ENCODE data around the gene LRRC28.

The LRRC28 gene

DNA sequence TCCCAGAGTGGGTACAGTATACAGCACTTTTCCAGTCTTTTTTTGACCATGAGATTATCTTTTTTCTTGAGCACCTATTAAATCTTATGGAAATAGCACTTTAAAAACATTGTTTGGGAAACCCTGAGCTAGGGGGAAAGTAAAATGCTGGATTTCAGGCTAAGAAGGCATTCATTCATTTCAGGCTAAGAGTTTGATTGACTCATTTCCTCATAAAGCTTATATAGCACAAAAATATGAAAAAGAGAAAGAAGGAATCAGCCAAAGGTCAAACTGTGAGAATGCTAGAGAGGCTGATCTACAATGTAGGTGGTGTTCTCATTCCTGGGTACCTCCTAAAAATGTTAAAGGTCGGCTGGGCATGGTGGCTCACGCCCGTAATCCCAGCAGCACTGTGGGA lies 12.4 kb upstream of the LRRC28 start:
- Mint-ChIP-seq H3K27me3 (peaks cover 0 to 6% of the 10 kb centered on the region in 2 donors), H3K4me3 (no peak overlapping the region), H3K36me3 (peaks cover 2 to 7% of the 10 kb centered on the region in 2 donors), H3K4me1 (peaks cover 0 to 3% of the 10 kb centered on the region in 2 donors), H3K9me3 (no peaks in the 10 kb centered on the region), H3K27ac (peak overlapping the region; percentile 56)
- ATAC-seq (replicated peaks) = no peak
- no peak for DNase-seq

- Mint-ChIP-seq H3K4me3 (no peak overlapping the region), H3K27ac (no peak overlapping the region), H3K36me3 (peaks cover 2 to 7% of the 10 kb centered on the region in 2 donors), H3K4me1 (peaks cover 0 to 3% of the 10 kb centered on the region in 2 donors), H3K27me3 (peaks cover 0 to 6% of the 10 kb centered on the region in 2 donors), H3K9me3 (no peaks in the 10 kb centered on the region)
- ATAC-seq (replicated peaks) = peak; percentile 86 to 97
- DNase-seq = no peak
These were observed 11.6 kb upstream of the LRRC28 start for GRCh38 chr15:99239545-99240198.

DNA sequence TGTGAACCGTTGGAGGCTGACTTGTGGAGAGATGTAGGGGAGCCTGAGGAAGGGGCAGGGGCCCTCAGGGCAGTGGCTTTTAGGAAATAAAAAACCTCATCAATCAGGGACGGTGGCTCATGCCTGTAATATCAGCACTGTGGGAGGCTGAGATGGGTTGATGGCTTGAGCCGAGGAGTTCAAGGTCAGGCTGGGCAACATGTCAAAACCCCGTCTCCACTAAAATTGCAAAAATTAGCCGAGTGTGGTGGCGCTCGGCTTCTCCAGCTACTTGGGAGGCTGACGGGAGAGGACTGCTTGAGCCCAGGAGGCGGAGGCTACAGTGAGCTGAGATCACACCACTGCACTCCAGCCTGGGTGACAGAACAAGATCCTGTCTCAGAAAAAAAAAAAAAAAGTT lies 9.5 kb upstream of the LRRC28 start:
- Mint-ChIP-seq H3K9me3 (no peaks in the 10 kb centered on the region), H3K27me3 (peaks cover 0 to 6% of the 10 kb centered on the region in 2 donors), H3K4me3 (no peak overlapping the region), H3K4me1 (peaks cover 0 to 3% of the 10 kb centered on the region in 2 donors), H3K36me3 (peaks cover 2 to 7% of the 10 kb centered on the region in 2 donors), H3K27ac (no peak overlapping the region)
- ATAC-seq (replicated peaks) (no peak), DNase-seq (no peak)

GRCh38 chr15:99244306-99244705 lies 7.0 kb upstream of the LRRC28 start:
- peaks cover 2 to 4% of the 10 kb centered on the region in 2 donors for H3K36me3 Mint-ChIP-seq
- no peak overlapping the region for H3K27ac Mint-ChIP-seq
- no peaks in the 10 kb centered on the region for H3K9me3 Mint-ChIP-seq
- DNase-seq (no peak), ATAC-seq (replicated peaks) (no peak)
- H3K27me3 Mint-ChIP-seq = peaks cover 0 to 6% of the 10 kb centered on the region in 2 donors
- H3K4me1 Mint-ChIP-seq = no peaks in the 10 kb centered on the region
- H3K4me3 Mint-ChIP-seq = no peak overlapping the region

DNA sequence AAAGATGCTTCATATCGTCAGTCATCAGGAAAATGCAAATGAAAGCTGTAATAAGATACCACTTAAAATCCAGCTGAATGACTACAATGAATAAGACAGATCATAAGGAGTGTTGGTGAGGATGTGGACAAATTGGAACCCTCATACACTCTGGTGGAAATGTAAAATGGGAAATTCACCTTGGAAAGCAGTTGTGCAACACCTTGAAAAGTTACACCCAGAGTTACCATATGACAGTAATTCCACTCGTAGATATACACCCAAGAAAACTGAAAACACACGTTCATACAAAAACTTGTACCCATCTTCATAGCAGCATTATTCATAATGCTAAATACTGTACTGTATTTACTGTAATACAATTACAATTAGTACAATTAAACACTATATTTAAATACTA lies 4.2 kb upstream of the LRRC28 start:
- no peak overlapping the region for H3K27ac Mint-ChIP-seq
- no peaks in the 10 kb centered on the region for H3K36me3 Mint-ChIP-seq
- ATAC-seq (replicated peaks) (no peak), DNase-seq (no peak)
- peaks cover 3 to 5% of the 10 kb centered on the region in 2 donors for H3K4me1 Mint-ChIP-seq
- no peak overlapping the region for H3K4me3 Mint-ChIP-seq
- H3K27me3 Mint-ChIP-seq = no peaks in the 10 kb centered on the region
- no peaks in the 10 kb centered on the region for H3K9me3 Mint-ChIP-seq

DNA sequence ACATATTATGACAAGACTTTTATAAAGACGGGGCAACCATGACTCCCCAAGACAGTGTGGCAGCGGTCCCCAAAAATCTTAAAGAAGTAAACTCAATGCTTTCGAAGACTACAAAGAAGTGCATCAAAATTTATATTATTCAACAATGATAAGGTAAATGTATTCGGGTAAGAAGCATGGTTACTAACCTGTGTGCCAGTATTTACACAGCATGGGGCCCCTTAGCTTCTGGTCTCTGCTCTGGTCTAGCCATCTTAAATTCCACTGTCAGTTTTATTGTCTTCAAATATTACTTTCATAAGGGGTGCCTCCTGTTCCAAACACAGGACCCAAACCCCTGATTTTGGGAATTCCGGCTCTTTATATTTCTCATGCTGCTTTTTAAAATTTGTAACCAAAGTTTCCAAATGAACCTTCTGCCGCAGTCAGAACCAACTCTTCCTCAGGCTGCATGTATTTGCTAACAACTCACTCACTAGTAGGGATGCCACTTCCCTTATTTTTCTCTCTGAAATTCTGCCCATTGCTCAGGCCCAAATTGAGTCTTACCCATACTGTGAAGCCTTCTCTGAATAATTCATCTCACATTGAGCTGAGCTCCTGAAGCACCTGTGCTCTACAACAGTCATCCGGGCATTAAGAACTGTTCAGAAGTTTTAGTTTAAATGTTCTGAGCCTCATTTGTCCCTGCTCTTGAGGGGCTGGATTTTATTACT lies 3.1 kb upstream of the LRRC28 start:
- Mint-ChIP-seq H3K4me1 (peaks cover 10 to 15% of the 10 kb centered on the region in 2 donors), H3K9me3 (no peaks in the 10 kb centered on the region), H3K27me3 (no peaks in the 10 kb centered on the region), H3K36me3 (no peaks in the 10 kb centered on the region), H3K27ac (no peak overlapping the region), H3K4me3 (no peak overlapping the region)
- no peak for ATAC-seq (replicated peaks)
- no peak for DNase-seq

GRCh38 chr15:99249270-99249841 lies 1.9 kb upstream of the LRRC28 start, which contains the start of gene TTC23:
Gene TTC23 (minus strand): TSS chr15:99249581. CDS start chr15:99228712, 20,869 bp downstream.
- Mint-ChIP-seq H3K4me1 (peaks cover 16 to 24% of the 10 kb centered on the region in 2 donors), H3K27me3 (no peaks in the 10 kb centered on the region), H3K36me3 (no peaks in the 10 kb centered on the region), H3K4me3 (no peak within 1 kb of the TSS), H3K27ac (no peak within 1 kb of the TSS), H3K9me3 (no peaks in the 10 kb centered on the region)
- ATAC-seq (replicated peaks) (no peak), DNase-seq (no peak)

GRCh38 chr15:99250001-99250400 lies 1.3 kb upstream of the LRRC28 start:
- Mint-ChIP-seq H3K9me3 (no peaks in the 10 kb centered on the region), H3K4me1 (peaks cover 16 to 24% of the 10 kb centered on the region in 2 donors), H3K36me3 (no peaks in the 10 kb centered on the region), H3K27me3 (no peaks in the 10 kb centered on the region), H3K27ac (no peak overlapping the region), H3K4me3 (no peak overlapping the region)
- DNase-seq (no peak), ATAC-seq (replicated peaks) (no peak)

- Mint-ChIP-seq H3K4me1 (peaks cover 16 to 24% of the 10 kb centered on the region in 2 donors), H3K4me3 (peak overlapping the region; percentile 86 to 93), H3K36me3 (no peaks in the 10 kb centered on the region), H3K27me3 (no peaks in the 10 kb centered on the region), H3K27ac (peak overlapping the region; percentile 93), H3K9me3 (no peaks in the 10 kb centered on the region)
- no peak for DNase-seq
- ATAC-seq (replicated peaks) = no peak
These were observed 806 bp upstream of the LRRC28 start for GRCh38 chr15:99250494-99250856.

GRCh38 chr15:99252326-99252725 lies 1.0 kb downstream of the LRRC28 start:
- Mint-ChIP-seq H3K9me3 (no peaks in the 10 kb centered on the region), H3K4me3 (peak overlapping the region; percentile 86 to 93), H3K27me3 (no peaks in the 10 kb centered on the region), H3K36me3 (peaks cover under 1 to 6% of the 10 kb centered on the region in 2 donors), H3K4me1 (peaks cover 16 to 25% of the 10 kb centered on the region in 2 donors), H3K27ac (no peak overlapping the region)
- no peak for ATAC-seq (replicated peaks)
- DNase-seq = no peak

GRCh38 chr15:99253381-99254090 lies 2.3 kb downstream of the LRRC28 start:
- Mint-ChIP-seq H3K4me3 (peak overlapping the region in 1 of 2 donors; percentile 8), H3K27me3 (no peaks in the 10 kb centered on the region), H3K4me1 (peaks cover 16 to 29% of the 10 kb centered on the region in 2 donors), H3K27ac (no peak overlapping the region), H3K36me3 (peaks cover 10 to 13% of the 10 kb centered on the region in 2 donors), H3K9me3 (no peaks in the 10 kb centered on the region)
- ATAC-seq (replicated peaks) (no peak), DNase-seq (no peak)

DNA sequence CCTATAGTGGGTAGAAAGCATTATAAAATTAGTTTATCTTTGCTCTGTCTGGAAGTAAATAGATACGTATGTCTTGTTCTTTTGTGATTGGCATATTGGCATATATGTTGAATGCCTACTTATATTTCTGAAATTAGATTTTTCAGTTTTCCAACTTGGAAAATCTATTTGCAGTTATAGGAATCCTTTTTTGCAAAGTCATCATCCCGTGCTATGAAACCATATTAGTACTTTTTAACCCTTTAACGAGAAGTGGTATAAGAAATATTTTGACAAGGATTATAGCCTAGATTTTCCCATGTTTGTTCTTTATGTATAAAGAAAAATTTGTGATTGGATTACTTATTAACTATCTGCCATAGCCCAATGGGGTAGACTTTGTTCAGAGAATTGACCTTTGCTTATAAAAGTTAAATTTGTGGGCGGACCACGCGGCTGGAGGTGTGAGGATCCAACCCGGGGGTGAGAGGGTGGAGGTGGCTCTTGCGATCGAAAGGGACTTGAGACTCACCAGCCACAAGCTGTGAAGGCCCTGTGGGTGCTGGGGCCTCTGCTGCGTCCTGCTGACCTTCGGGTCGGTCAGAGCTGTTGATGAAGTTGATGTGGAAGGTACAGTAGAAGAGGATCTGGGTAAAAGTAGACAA lies 5.9 kb downstream of the LRRC28 start:
- Mint-ChIP-seq H3K9me3 (no peaks in the 10 kb centered on the region), H3K4me1 (peaks cover 12 to 23% of the 10 kb centered on the region in 2 donors), H3K27me3 (no peaks in the 10 kb centered on the region), H3K4me3 (no peak overlapping the region), H3K27ac (no peak overlapping the region), H3K36me3 (peaks cover 13 to 14% of the 10 kb centered on the region in 2 donors)
- ATAC-seq (replicated peaks) (no peak), DNase-seq (no peak)

DNA sequence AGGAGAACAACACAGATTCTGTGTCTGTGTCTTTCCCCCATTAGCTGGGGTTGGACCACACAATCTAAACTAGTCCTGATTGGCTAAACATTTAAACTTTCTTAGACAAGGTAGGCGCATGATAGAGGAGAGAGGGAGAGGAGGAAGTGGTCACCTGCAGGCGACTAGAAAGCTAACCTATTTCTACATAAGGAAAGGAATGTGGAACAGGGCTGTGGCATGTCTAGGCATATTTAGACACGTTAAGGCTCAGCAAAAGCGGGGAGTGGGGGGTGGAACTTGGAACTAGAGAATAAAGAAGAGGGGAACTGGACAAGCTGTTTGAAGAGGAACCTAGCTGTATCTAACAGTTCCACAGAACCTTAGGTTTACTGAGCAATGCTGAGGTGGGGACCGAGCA lies 12.8 kb downstream of the LRRC28 start:
- Mint-ChIP-seq H3K27me3 (no peaks in the 10 kb centered on the region), H3K9me3 (no peaks in the 10 kb centered on the region), H3K36me3 (peaks cover 2 to 9% of the 10 kb centered on the region in 2 donors), H3K4me1 (no peaks in the 10 kb centered on the region), H3K27ac (no peak overlapping the region), H3K4me3 (no peak overlapping the region)
- ATAC-seq (replicated peaks) (no peak), DNase-seq (no peak)

GRCh38 chr15:99265541-99266070 lies 14.3 kb downstream of the LRRC28 start:
- peaks cover 2 to 5% of the 10 kb centered on the region in 2 donors for H3K36me3 Mint-ChIP-seq
- no peaks in the 10 kb centered on the region for H3K4me1 Mint-ChIP-seq
- H3K4me3 Mint-ChIP-seq = no peak overlapping the region
- no peak for ATAC-seq (replicated peaks)
- DNase-seq = no peak
- no peak overlapping the region for H3K27ac Mint-ChIP-seq
- no peaks in the 10 kb centered on the region for H3K9me3 Mint-ChIP-seq
- H3K27me3 Mint-ChIP-seq = no peaks in the 10 kb centered on the region
